ENCODE results near the gene SNX27.

The SNX27 gene

GRCh38 chr1:151635479-151636072 is 23.7 kb downstream of the SNX27 start:
- H3K36me3 ChIP-seq (ENCODE audit: control insufficient read depth, low read length) = no peaks in the 10 kb centered on the region
- no peaks in the 10 kb centered on the region for H3K27me3 ChIP-seq (ENCODE audit: control insufficient read depth, low read length)
- H3K27ac ChIP-seq (ENCODE audit: low read depth, low read length) = no peak overlapping the region
- H3K4me2 ChIP-seq (ENCODE audit: low read length) = no peak overlapping the region
- H3F3A ChIP-seq (ENCODE audit: control insufficient read depth, insufficient read depth) = no peaks in the 10 kb centered on the region
- peaks cover 7% of the 10 kb centered on the region for H3K4me1 ChIP-seq (ENCODE audit: control insufficient read depth, low read length)
- no peaks in the 10 kb centered on the region; the same call in 1 of the 2 replicates for H3K79me2 ChIP-seq (ENCODE audit: control insufficient read depth, low read length)
- no peak for TF ChIP-seq EZH2phosphoT487 (IDR thresholded peaks at IDR 0.05; ENCODE audit: borderline replicate concordance, low read length)
- TF ChIP-seq, protein P1, sequence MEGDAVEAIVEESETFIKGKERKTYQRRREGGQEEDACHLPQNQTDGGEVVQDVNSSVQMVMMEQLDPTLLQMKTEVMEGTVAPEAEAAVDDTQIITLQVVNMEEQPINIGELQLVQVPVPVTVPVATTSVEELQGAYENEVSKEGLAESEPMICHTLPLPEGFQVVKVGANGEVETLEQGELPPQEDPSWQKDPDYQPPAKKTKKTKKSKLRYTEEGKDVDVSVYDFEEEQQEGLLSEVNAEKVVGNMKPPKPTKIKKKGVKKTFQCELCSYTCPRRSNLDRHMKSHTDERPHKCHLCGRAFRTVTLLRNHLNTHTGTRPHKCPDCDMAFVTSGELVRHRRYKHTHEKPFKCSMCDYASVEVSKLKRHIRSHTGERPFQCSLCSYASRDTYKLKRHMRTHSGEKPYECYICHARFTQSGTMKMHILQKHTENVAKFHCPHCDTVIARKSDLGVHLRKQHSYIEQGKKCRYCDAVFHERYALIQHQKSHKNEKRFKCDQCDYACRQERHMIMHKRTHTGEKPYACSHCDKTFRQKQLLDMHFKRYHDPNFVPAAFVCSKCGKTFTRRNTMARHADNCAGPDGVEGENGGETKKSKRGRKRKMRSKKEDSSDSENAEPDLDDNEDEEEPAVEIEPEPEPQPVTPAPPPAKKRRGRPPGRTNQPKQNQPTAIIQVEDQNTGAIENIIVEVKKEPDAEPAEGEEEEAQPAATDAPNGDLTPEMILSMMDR (IDR thresholded peaks at IDR 0.05; ENCODE audit: low read depth, low read length, poor library complexity, severe bottlenecking) = no peak
- H3K9me3 ChIP-seq (ENCODE audit: control insufficient read depth, insufficient read depth, low read length) = no peaks in the 10 kb centered on the region
- H3K4me3 ChIP-seq (ENCODE audit: low read length) = no peak overlapping the region
- H3K9me2 ChIP-seq (replicated peaks; ENCODE audit: control insufficient read depth, low read length) = no peaks in the 10 kb centered on the region
- no peaks in the 10 kb centered on the region for H4K20me1 ChIP-seq (ENCODE audit: control insufficient read depth, insufficient read depth, low read depth, low read length)

GRCh38 chr1:151638074-151638775 is 26.4 kb downstream of the SNX27 start:
- no peaks in the 10 kb centered on the region for H3K9me3 ChIP-seq (ENCODE audit: control insufficient read depth, insufficient read depth, low read length)
- no peaks in the 10 kb centered on the region for H3K9me2 ChIP-seq (replicated peaks; ENCODE audit: control insufficient read depth, low read length)
- no peaks in the 10 kb centered on the region for H4K20me1 ChIP-seq (ENCODE audit: control insufficient read depth, insufficient read depth, low read depth, low read length)
- H3K4me2 ChIP-seq (ENCODE audit: low read length) = no peak overlapping the region
- H3K36me3 ChIP-seq (ENCODE audit: control insufficient read depth, low read length) = peaks cover 3% of the 10 kb centered on the region; the same call in 1 of the 2 replicates
- H3K4me3 ChIP-seq (ENCODE audit: low read length) = no peak overlapping the region
- H3F3A ChIP-seq (ENCODE audit: control insufficient read depth, insufficient read depth) = 0 out of 2 replicates have a peak, but pooled peaks cover 3% of the 10 kb centered on the region
- no peaks in the 10 kb centered on the region; the same call in 1 of the 2 replicates for H3K79me2 ChIP-seq (ENCODE audit: control insufficient read depth, low read length)
- TF ChIP-seq EZH2phosphoT487 (IDR thresholded peaks at IDR 0.05; ENCODE audit: borderline replicate concordance, low read length) = no peak
- TF ChIP-seq, protein P1 (IDR thresholded peaks at IDR 0.05; ENCODE audit: low read depth, low read length, poor library complexity, severe bottlenecking) = no peak
- H3K27me3 ChIP-seq (ENCODE audit: control insufficient read depth, low read length) = no peaks in the 10 kb centered on the region
- no peak overlapping the region for H3K27ac ChIP-seq (ENCODE audit: low read depth, low read length)
- no peaks in the 10 kb centered on the region for H3K4me1 ChIP-seq (ENCODE audit: control insufficient read depth, low read length)

- no peaks in the 10 kb centered on the region; the same call in 1 of the 2 replicates for H3K79me2 ChIP-seq (ENCODE audit: control insufficient read depth, low read length)
Measured at GRCh38 chr1:151638812-151639211, 27.0 kb downstream of the SNX27 start.

More at GRCh38 chr1:151638812-151639211, 27.0 kb downstream of the SNX27 start:
- TF ChIP-seq EZH2phosphoT487 (IDR thresholded peaks at IDR 0.05; ENCODE audit: borderline replicate concordance, low read length) = no peak
- TF ChIP-seq, protein P1 (IDR thresholded peaks at IDR 0.05; ENCODE audit: low read depth, low read length, poor library complexity, severe bottlenecking) = no peak
- Histone ChIP-seq H4K20me1 (ENCODE audit: control insufficient read depth, insufficient read depth, low read depth, low read length) (no peaks in the 10 kb centered on the region), H3K4me1 (ENCODE audit: control insufficient read depth, low read length) (no peaks in the 10 kb centered on the region), H3K4me2 (ENCODE audit: low read length) (no peak overlapping the region), H3K4me3 (ENCODE audit: low read length) (no peak overlapping the region), H3K27ac (ENCODE audit: low read depth, low read length) (no peak overlapping the region), H3K9me3 (ENCODE audit: control insufficient read depth, insufficient read depth, low read length) (no peaks in the 10 kb centered on the region), H3K9me2 (replicated peaks; ENCODE audit: control insufficient read depth, low read length) (no peaks in the 10 kb centered on the region), H3F3A (ENCODE audit: control insufficient read depth, insufficient read depth) (0 out of 2 replicates have a peak, but pooled peaks cover 3% of the 10 kb centered on the region), H3K27me3 (ENCODE audit: control insufficient read depth, low read length) (no peaks in the 10 kb centered on the region), H3K36me3 (ENCODE audit: control insufficient read depth, low read length) (peaks cover 3% of the 10 kb centered on the region; the same call in 1 of the 2 replicates)

Measured in DOHH2 (cell line).